HepG2 (cell line): ENCODE data around the gene FOXA3. TPM values are rescaled to one million over a fixed set of nuclear protein-coding genes. Genes with fewer than 3 reads are reported as not detected.
A peak's percentile ranks its signal among the peaks of the same experiment; 100 is the strongest.

Experiments
- AGO2 ChIP-seq: fragments of 200-400 bp; formaldehyde crosslinking; optimal IDR thresholded peaks from 2 replicates; pipeline ENCODE3; 2017; ENCODE audit warnings: mild to moderate bottlenecking, low read depth, low read length, moderate library complexity
- ELF4 ChIP-seq: sonication (generic); formaldehyde crosslinking; IDR thresholded peaks from 2 replicates; pipeline ENCODE4 v1.5.0; 2020; ENCODE audit warnings: missing genetic modification reagents, mild to moderate bottlenecking, moderate library complexity, borderline replicate concordance
- FOXC1 ChIP-seq: sonication (generic); formaldehyde crosslinking; IDR thresholded peaks from 2 replicates; pipeline ENCODE4 v1.8.0; 2022; ENCODE audit warnings: mild to moderate bottlenecking, missing genetic modification reagents, borderline replicate concordance
- GABPA ChIP-seq, 2 experiments: IDR thresholded peaks; 2 replicates each; pipeline ENCODE4 v1.6.1; 2011 to 2016; ENCODE audit warnings: low read depth in 2 of 2, low read length in 1 of 2, missing biosample characterization in 1 of 2, missing genetic modification characterization in 1 of 2
- GMEB1 ChIP-seq: sonication (generic); formaldehyde crosslinking; IDR thresholded peaks from 2 replicates; pipeline ENCODE4 v1.5.1; 2020; ENCODE audit warnings: missing genetic modification reagents, mild to moderate bottlenecking, borderline replicate concordance
- HNF4G ChIP-seq, 2 experiments: sonication (generic) in 1 of 2; formaldehyde crosslinking in 1 of 2; IDR thresholded peaks; 2 replicates each; pipeline versions ENCODE4 v1.4.0 to v1.6.1; 2011 to 2020; ENCODE audit warnings: borderline replicate concordance in 2 of 2, low read depth in 2 of 2, mild to moderate bottlenecking in 2 of 2, low read length in 1 of 2, missing genetic modification reagents in 1 of 2, moderate library complexity in 1 of 2
- HNRNPUL1 ChIP-seq: fragments of 200-400 bp; formaldehyde crosslinking; IDR thresholded peaks from 2 replicates; pipeline ENCODE4 v1.6.1; 2017; ENCODE audit warnings: low read depth, mild to moderate bottlenecking, low read length, moderate library complexity
- KDM1A ChIP-seq: IDR thresholded peaks from 2 replicates; pipeline ENCODE4 v1.6.1; 2016; ENCODE audit warnings: missing compliant biosample characterization
- MEIS1 ChIP-seq: sonication (generic); formaldehyde crosslinking; IDR thresholded peaks from 2 replicates; pipeline ENCODE4 v1.9.0; 2021; ENCODE audit warnings: mild to moderate bottlenecking, missing genetic modification reagents, moderate library complexity, borderline replicate concordance
- MEIS2 ChIP-seq: sonication (generic); formaldehyde crosslinking; IDR thresholded peaks from 2 replicates; pipeline ENCODE4 v1.9.0; 2021; ENCODE audit warnings: mild to moderate bottlenecking, missing genetic modification reagents
- NCOA2 ChIP-seq: sonication (generic); formaldehyde crosslinking; IDR thresholded peaks from 2 replicates; pipeline ENCODE4 v1.8.0; 2022; ENCODE audit warnings: inconsistent platforms
- RBAK ChIP-seq: sonication (generic); formaldehyde crosslinking; IDR thresholded peaks from 2 replicates; pipeline ENCODE4 v1.5.1; 2020; ENCODE audit warnings: mild to moderate bottlenecking, missing genetic modification reagents
- RXRB ChIP-seq: IDR thresholded peaks from 2 replicates; pipeline ENCODE4 v1.6.1; 2016; ENCODE audit warnings: borderline replicate concordance, missing genetic modification reagents, missing compliant biosample characterization
- TAF1 ChIP-seq: sonication (generic); formaldehyde crosslinking; IDR thresholded peaks from 2 replicates; pipeline ENCODE4 v1.4.0; 2020; ENCODE audit warnings: missing genetic modification reagents
- TBX2 ChIP-seq: sonication (generic); formaldehyde crosslinking; IDR thresholded peaks from 2 replicates; pipeline ENCODE4 v1.5.0; 2020; ENCODE audit warnings: missing genetic modification reagents, mild to moderate bottlenecking, borderline replicate concordance
- ZFP37 ChIP-seq: sonication (generic); formaldehyde crosslinking; IDR thresholded peaks from 2 replicates; pipeline ENCODE4 v1.4.0; 2020; ENCODE audit warnings: missing genetic modification reagents, borderline replicate concordance
- ZFP41 ChIP-seq: sonication (generic); formaldehyde crosslinking; IDR thresholded peaks from 2 replicates; pipeline ENCODE4 v1.4.0; 2020; ENCODE audit warnings: mild to moderate bottlenecking, missing genetic modification reagents, borderline replicate concordance
- ZNF160 ChIP-seq: sonication (generic); formaldehyde crosslinking; IDR thresholded peaks from 2 replicates; pipeline ENCODE4 v1.8.0; 2022; ENCODE audit warnings: mild to moderate bottlenecking, inconsistent platforms, missing genetic modification reagents
- ZNF205 ChIP-seq: IDR thresholded peaks from 2 replicates; pipeline ENCODE4 v1.6.1; 2018; ENCODE audit warnings: missing biosample characterization, missing genetic modification reagents
- ZNF263 ChIP-seq: sonication (generic); formaldehyde crosslinking; IDR thresholded peaks from 2 replicates; pipeline ENCODE4 v1.4.0; 2020; ENCODE audit warnings: missing genetic modification reagents
- ZNF276 ChIP-seq: sonication (generic); formaldehyde crosslinking; IDR thresholded peaks from 2 replicates; pipeline ENCODE4 v1.4.0; 2020; ENCODE audit warnings: mild to moderate bottlenecking, low read depth, missing genetic modification reagents
- ZNF556 ChIP-seq: sonication (generic); formaldehyde crosslinking; IDR thresholded peaks from 2 replicates; pipeline ENCODE4 v1.4.0; 2020; ENCODE audit warnings: mild to moderate bottlenecking, missing genetic modification reagents, borderline replicate concordance
- ZNF639 ChIP-seq: conservative IDR thresholded peaks from 2 replicates; pipeline ENCODE4 v1.6.1; 2018; ENCODE audit warnings: missing genetic modification reagents
- ZNF761 ChIP-seq: sonication (generic); formaldehyde crosslinking; conservative IDR thresholded peaks from 2 replicates; pipeline ENCODE4 v1.4.0; 2020; ENCODE audit warnings: mild to moderate bottlenecking, missing genetic modification reagents
- polyA plus RNA-seq, 8 experiments: library from polyadenylated mRNA; depleted of rRNA in 3 of 8; stranded (reverse) in 7 of 8; unstranded in 1 of 8; fragments of >200 nt; fragmentation: Illumina TruSeq in 4 of 8; extraction: Trizol in 4 of 8; gene quantifications; 2 replicates each; pipeline versions ENCODE4 v1.2.1 to v1.2.3, GENCODE V29; 2011 to 2016; ENCODE audit warnings: low read depth in 4 of 8, missing spikeins in 1 of 8, mixed read lengths in 1 of 8; ENCODE audit not compliant: insufficient read depth in 1 of 8
- total RNA-seq, 5 experiments: library from RNA; depleted of rRNA; stranded (reverse); fragments of >200 nt; fragmentation: Illumina TruSeq; extraction: Trizol; gene quantifications; 2 replicates each; pipeline ENCODE4 v1.2.3, GENCODE V29; 2016; ENCODE audit warnings: low read depth in 1 of 5

Gene FOXA3
- total and polyA plus RNA-seq, 2 of the 13 experiments (the other 11 are each of a cell fraction or from before 2014, with no cell fraction given), result 29.8 to 47.6 TPM

GRCh38 chr19:45886427-45887199, 22.5 kb downstream of the FOXA3 start (continued):
- TF ChIP-seq ZNF276 (CRISPR knock-in tag) (peak; percentile 74; the same call in 1 of the 2 replicates), HNRNPUL1 (no peak), MEIS2 (CRISPR knock-in tag) (peak; percentile 86; the same call in 1 of the 2 replicates), ZFP37 (CRISPR knock-in tag) (0 out of 2 replicates have a peak, but pooled peaks have one; percentile 68), ZNF761 (peak; percentile 63; the same call in 1 of the 2 replicates), ZFP41 (CRISPR knock-in tag) (no peak; the same call in 1 of the 2 replicates), NCOA2 (CRISPR knock-in tag) (peak; percentile 47), KDM1A (CRISPR knock-in tag) (peak; percentile 91), ZNF263 (CRISPR knock-in tag) (peak; percentile 51), ZNF556 (CRISPR knock-in tag) (peak; percentile 73; the same call in 1 of the 2 replicates), GMEB1 (CRISPR knock-in tag) (peak; percentile 32; the same call in 1 of the 2 replicates), GABPA (IDR thresholded peaks at IDR 0.05; ENCODE audit: low read depth, low read length) (peak; percentile 80), GABPA (CRISPR knock-in tag; IDR thresholded peaks at IDR 0.05; ENCODE audit: low read depth) (peak; percentile 96), RXRB (peak; percentile 71), ZNF639 (peak; percentile 68; the same call in 1 of the 2 replicates), TAF1 (CRISPR knock-in tag) (peak; percentile 48), ZNF205 (peak; percentile 100), ZNF160 (CRISPR knock-in tag) (no peak), MEIS1 (no peak), HNF4G (IDR thresholded peaks at IDR 0.05; ENCODE audit: borderline replicate concordance, low read depth, low read length) (no peak), HNF4G (CRISPR knock-in tag; IDR thresholded peaks at IDR 0.05; ENCODE audit: borderline replicate concordance, low read depth) (0 out of 2 replicates have a peak, but pooled peaks have one; percentile 44), RBAK (CRISPR knock-in tag) (no peak), ELF4 (CRISPR knock-in tag) (peak; percentile 53; the same call in 1 of the 2 replicates), AGO2 (peak; percentile 80), TBX2 (CRISPR knock-in tag) (peak; percentile 50), FOXC1 (CRISPR knock-in tag) (peak; percentile 44; the same call in 1 of the 2 replicates)
